Ovary (tissue), 3 donors: ENCODE results near the gene PNMT.

Source experiments
- CTCF ChIP-seq, 3 donors: fragments of 450-650 bp in 2 of 3; fragments of 200-600 bp in 1 of 3; IDR thresholded peaks; one replicate each; pipeline versions ENCODE4 v1.5.1 to v1.8.0; 2016 to 2022; ENCODE audit warnings: antibody characterized with exemption in 3 of 3, mild to moderate bottlenecking in 1 of 3
- EP300 ChIP-seq: sonication (generic); formaldehyde crosslinking; IDR thresholded peaks from one replicate; pipeline ENCODE4 v1.6.1; 2017; ENCODE audit warnings: antibody characterized with exemption
- POLR2A ChIP-seq: fragments of 450-650 bp; IDR thresholded peaks from one replicate; pipeline ENCODE4 v1.6.1; 2017; ENCODE audit warnings: antibody characterized with exemption, mild to moderate bottlenecking, moderate library complexity
- donor health status: DM: no; HTN: no; CAD: no.

GRCh38 chr17:39660011-39660360 is 8.3 kb upstream of the PNMT start:
- TF ChIP-seq CTCF (IDR thresholded peaks at IDR 0.05) (no peak), EP300 (no peak), POLR2A (no peak)
